ENCODE data around the gene ABO. TPM values are rescaled to one million over a fixed set of nuclear protein-coding genes. Genes with fewer than 3 reads are reported as not detected.

The ABO gene
- total and polyA plus RNA-seq, 9 of the 15 experiments (the other 6 are each of a cell fraction or from before 2014, with no cell fraction given) = 5.0 to 21.9 (median 11.9) TPM

DNA sequence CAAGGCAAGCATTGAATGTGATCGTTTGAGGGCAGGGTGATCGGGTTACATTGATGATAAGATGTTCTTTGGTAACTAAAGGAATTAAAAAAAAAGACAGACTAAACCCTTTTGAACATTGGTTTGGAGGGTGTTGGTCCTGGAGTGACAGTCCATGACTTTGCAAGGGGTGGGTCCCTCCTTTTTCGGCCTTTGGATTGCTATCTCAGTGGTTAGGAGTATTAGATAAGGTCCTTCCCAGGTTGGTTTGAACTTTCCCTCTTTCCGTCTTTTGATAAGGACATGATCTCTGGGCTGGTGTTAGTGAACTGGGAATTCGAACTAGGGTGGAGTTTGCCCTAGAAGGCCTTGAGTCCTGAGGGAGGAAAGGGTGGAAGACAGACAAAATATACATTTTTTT lies 5.4 kb upstream of the ABO start:
- FAIRE-seq = peak; percentile 48
- peak overlapping the region; percentile 51; the same call in 1 of the 2 replicates for H3K4me2 ChIP-seq (ENCODE audit: insufficient read depth, low read length)
- no peak overlapping the region for H3K4me3 ChIP-seq
- no peaks in the 10 kb centered on the region for H3K27me3 ChIP-seq (ENCODE audit: control insufficient read depth in 2 of 2, insufficient read depth in 2 of 2, low read length in 2 of 2)
- intact Hi-C loops (cut with micrococcal nuclease) (no loop called here), in situ Hi-C loops (cut with MboI) (no loop called here)
- ChIA-PET CTCF (ENCODE audit: low intra/inter-chr PET ratio) (no interaction called here), POLR2A (no interaction called here)
- H3K9me1 ChIP-seq (ENCODE audit: control insufficient read depth, insufficient read depth, low read length) = no peaks in the 10 kb centered on the region
- H3K27ac ChIP-seq (ENCODE audit: extremely low read depth, low read depth, low read length) = no peak overlapping the region
- WGBS (ENCODE audit: insufficient coverage, low coverage, missing lambda C conversion rate) = 3% methylated on average over 5 of the region's 5 CpGs
- no peak overlapping the region for H3K9ac ChIP-seq (ENCODE audit: insufficient read depth in 1 of 2, low read depth in 2 of 2, low read length in 2 of 2)
- H3K79me2 ChIP-seq (ENCODE audit: control insufficient read depth, insufficient read depth, low read length) = peaks cover 7% of the 10 kb centered on the region; the same call in 1 of the 3 replicates
- DNase-seq (ENCODE audit: extremely low read depth in 1 of 4, low spot score in 3 of 4) = peak in 2 of 4 experiments; percentile 45 to 46
- no peaks in the 10 kb centered on the region for H3K36me3 ChIP-seq (ENCODE audit: control insufficient read depth, insufficient read depth, low read length)
- H4K20me1 ChIP-seq (replicated peaks; ENCODE audit: control insufficient read depth, insufficient read depth, low read length) = no peaks in the 10 kb centered on the region
- H2AFZ ChIP-seq (ENCODE audit: low read depth, low read length) = no peak overlapping the region
- ATAC-seq = no peak
- H3K9me3 ChIP-seq (replicated peaks; ENCODE audit: control insufficient read depth, insufficient read depth, low read depth, low read length) = peaks cover 7% of the 10 kb centered on the region; the same call in 1 of the 2 replicates
- no TSS peak for BruUV-seq (replicated peaks)
- peaks cover 44 to 50% of the 10 kb centered on the region in 2 experiments for H3K4me1 ChIP-seq (replicated peaks in 1 of 2; ENCODE audit: control insufficient read depth in 2 of 2, insufficient read depth in 2 of 2, low read length in 2 of 2)
- TF ChIP-seq, protein P1, sequence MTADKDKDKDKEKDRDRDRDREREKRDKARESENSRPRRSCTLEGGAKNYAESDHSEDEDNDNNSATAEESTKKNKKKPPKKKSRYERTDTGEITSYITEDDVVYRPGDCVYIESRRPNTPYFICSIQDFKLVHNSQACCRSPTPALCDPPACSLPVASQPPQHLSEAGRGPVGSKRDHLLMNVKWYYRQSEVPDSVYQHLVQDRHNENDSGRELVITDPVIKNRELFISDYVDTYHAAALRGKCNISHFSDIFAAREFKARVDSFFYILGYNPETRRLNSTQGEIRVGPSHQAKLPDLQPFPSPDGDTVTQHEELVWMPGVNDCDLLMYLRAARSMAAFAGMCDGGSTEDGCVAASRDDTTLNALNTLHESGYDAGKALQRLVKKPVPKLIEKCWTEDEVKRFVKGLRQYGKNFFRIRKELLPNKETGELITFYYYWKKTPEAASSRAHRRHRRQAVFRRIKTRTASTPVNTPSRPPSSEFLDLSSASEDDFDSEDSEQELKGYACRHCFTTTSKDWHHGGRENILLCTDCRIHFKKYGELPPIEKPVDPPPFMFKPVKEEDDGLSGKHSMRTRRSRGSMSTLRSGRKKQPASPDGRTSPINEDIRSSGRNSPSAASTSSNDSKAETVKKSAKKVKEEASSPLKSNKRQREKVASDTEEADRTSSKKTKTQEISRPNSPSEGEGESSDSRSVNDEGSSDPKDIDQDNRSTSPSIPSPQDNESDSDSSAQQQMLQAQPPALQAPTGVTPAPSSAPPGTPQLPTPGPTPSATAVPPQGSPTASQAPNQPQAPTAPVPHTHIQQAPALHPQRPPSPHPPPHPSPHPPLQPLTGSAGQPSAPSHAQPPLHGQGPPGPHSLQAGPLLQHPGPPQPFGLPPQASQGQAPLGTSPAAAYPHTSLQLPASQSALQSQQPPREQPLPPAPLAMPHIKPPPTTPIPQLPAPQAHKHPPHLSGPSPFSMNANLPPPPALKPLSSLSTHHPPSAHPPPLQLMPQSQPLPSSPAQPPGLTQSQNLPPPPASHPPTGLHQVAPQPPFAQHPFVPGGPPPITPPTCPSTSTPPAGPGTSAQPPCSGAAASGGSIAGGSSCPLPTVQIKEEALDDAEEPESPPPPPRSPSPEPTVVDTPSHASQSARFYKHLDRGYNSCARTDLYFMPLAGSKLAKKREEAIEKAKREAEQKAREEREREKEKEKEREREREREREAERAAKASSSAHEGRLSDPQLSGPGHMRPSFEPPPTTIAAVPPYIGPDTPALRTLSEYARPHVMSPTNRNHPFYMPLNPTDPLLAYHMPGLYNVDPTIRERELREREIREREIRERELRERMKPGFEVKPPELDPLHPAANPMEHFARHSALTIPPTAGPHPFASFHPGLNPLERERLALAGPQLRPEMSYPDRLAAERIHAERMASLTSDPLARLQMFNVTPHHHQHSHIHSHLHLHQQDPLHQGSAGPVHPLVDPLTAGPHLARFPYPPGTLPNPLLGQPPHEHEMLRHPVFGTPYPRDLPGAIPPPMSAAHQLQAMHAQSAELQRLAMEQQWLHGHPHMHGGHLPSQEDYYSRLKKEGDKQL (CRISPR knock-in tag; IDR thresholded peaks at IDR 0.05; ENCODE audit: borderline replicate concordance) = no peak
- TF ChIP-seq, protein P2, sequence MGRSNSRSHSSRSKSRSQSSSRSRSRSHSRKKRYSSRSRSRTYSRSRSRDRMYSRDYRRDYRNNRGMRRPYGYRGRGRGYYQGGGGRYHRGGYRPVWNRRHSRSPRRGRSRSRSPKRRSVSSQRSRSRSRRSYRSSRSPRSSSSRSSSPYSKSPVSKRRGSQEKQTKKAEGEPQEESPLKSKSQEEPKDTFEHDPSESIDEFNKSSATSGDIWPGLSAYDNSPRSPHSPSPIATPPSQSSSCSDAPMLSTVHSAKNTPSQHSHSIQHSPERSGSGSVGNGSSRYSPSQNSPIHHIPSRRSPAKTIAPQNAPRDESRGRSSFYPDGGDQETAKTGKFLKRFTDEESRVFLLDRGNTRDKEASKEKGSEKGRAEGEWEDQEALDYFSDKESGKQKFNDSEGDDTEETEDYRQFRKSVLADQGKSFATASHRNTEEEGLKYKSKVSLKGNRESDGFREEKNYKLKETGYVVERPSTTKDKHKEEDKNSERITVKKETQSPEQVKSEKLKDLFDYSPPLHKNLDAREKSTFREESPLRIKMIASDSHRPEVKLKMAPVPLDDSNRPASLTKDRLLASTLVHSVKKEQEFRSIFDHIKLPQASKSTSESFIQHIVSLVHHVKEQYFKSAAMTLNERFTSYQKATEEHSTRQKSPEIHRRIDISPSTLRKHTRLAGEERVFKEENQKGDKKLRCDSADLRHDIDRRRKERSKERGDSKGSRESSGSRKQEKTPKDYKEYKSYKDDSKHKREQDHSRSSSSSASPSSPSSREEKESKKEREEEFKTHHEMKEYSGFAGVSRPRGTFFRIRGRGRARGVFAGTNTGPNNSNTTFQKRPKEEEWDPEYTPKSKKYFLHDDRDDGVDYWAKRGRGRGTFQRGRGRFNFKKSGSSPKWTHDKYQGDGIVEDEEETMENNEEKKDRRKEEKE (IDR thresholded peaks at IDR 0.05; ENCODE audit: borderline replicate concordance in 1 of 2, control insufficient read depth in 1 of 2, low read depth in 2 of 2, low read length in 1 of 2) = no peak
- TF ChIP-seq PCBP2 (IDR thresholded peaks at IDR 0.05; ENCODE audit: low read depth, low read length, poor library complexity, severe bottlenecking) = no peak
- TF ChIP-seq CBFB (CRISPR knock-in tag; IDR thresholded peaks at IDR 0.05) = no peak
- TF ChIP-seq PHF20 (IDR thresholded peaks at IDR 0.05; ENCODE audit: partially characterized antibody) = no peak
- TF ChIP-seq MBD2 (IDR thresholded peaks at IDR 0.05; ENCODE audit: borderline replicate concordance, low read depth) = no peak
- peak; percentile 20; the same call in 1 of the 2 replicates for TF ChIP-seq L3MBTL2 (IDR thresholded peaks at IDR 0.05)
- TF ChIP-seq, protein P3, sequence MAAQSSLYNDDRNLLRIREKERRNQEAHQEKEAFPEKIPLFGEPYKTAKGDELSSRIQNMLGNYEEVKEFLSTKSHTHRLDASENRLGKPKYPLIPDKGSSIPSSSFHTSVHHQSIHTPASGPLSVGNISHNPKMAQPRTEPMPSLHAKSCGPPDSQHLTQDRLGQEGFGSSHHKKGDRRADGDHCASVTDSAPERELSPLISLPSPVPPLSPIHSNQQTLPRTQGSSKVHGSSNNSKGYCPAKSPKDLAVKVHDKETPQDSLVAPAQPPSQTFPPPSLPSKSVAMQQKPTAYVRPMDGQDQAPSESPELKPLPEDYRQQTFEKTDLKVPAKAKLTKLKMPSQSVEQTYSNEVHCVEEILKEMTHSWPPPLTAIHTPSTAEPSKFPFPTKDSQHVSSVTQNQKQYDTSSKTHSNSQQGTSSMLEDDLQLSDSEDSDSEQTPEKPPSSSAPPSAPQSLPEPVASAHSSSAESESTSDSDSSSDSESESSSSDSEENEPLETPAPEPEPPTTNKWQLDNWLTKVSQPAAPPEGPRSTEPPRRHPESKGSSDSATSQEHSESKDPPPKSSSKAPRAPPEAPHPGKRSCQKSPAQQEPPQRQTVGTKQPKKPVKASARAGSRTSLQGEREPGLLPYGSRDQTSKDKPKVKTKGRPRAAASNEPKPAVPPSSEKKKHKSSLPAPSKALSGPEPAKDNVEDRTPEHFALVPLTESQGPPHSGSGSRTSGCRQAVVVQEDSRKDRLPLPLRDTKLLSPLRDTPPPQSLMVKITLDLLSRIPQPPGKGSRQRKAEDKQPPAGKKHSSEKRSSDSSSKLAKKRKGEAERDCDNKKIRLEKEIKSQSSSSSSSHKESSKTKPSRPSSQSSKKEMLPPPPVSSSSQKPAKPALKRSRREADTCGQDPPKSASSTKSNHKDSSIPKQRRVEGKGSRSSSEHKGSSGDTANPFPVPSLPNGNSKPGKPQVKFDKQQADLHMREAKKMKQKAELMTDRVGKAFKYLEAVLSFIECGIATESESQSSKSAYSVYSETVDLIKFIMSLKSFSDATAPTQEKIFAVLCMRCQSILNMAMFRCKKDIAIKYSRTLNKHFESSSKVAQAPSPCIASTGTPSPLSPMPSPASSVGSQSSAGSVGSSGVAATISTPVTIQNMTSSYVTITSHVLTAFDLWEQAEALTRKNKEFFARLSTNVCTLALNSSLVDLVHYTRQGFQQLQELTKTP (IDR thresholded peaks at IDR 0.05; ENCODE audit: low read depth in 1 of 2, partially characterized antibody in 2 of 2) = no peak
- TF ChIP-seq EWSR1 (IDR thresholded peaks at IDR 0.05; ENCODE audit: borderline replicate concordance, low read depth, partially characterized antibody) = no peak

Measured in K562 (cell line).